Gastrocnemius medialis (tissue), 4 donors: ENCODE measurements around the gene LINS1.

Experiments
- POLR2A ChIP-seq, 2 donors: fragments of 450-650 bp; IDR thresholded peaks; one replicate each; pipeline ENCODE4 v1.6.1; 2017; ENCODE audit warnings: antibody characterized with exemption in 2 of 2, mild to moderate bottlenecking in 2 of 2, moderate library complexity in 2 of 2
- TF ChIP-seq, protein P1 (sequence below), 5 experiments: fragments of 450-650 bp in 3 of 5; fragments of 200-600 bp in 2 of 5; sonication (generic) in 2 of 5; IDR thresholded peaks in 4 of 5; conservative IDR thresholded peaks in 1 of 5; 1 replicate in 4 of 5; 2 replicates in 1 of 5; pipeline ENCODE4 v1.5.1; 2016 to 2019; ENCODE audit warnings: antibody characterized with exemption in 5 of 5, mild to moderate bottlenecking in 3 of 5, moderate library complexity in 3 of 5

DNA sequence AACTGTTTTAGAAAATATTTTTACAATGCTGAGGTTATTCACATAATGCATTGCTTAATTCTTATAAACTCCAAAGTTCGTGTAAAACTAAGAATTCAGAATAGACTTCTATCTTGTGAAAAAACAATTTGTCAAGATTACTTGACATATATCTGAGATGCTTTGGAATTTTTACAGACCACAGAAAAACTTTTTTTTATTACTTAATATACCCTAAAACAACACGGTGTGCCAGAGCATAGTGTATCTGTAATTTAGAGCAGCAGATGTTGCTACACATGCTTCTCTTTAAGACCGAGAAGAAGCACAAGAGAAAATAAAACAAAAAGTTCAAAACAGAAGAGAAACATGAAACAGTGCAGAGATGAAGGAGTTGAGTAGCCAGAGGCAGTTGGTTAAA lies 26.8 kb upstream of the LINS1 start:
- TF ChIP-seq POLR2A (IDR thresholded peaks at IDR 0.05), result no peak
- TF ChIP-seq, protein P1, sequence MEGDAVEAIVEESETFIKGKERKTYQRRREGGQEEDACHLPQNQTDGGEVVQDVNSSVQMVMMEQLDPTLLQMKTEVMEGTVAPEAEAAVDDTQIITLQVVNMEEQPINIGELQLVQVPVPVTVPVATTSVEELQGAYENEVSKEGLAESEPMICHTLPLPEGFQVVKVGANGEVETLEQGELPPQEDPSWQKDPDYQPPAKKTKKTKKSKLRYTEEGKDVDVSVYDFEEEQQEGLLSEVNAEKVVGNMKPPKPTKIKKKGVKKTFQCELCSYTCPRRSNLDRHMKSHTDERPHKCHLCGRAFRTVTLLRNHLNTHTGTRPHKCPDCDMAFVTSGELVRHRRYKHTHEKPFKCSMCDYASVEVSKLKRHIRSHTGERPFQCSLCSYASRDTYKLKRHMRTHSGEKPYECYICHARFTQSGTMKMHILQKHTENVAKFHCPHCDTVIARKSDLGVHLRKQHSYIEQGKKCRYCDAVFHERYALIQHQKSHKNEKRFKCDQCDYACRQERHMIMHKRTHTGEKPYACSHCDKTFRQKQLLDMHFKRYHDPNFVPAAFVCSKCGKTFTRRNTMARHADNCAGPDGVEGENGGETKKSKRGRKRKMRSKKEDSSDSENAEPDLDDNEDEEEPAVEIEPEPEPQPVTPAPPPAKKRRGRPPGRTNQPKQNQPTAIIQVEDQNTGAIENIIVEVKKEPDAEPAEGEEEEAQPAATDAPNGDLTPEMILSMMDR (IDR thresholded peaks at IDR 0.05 in 4 of 5, conservative IDR thresholded peaks at IDR 0.05 in 1 of 5), result no peak
